ENCODE measurements around the gene FGFR4. TPM values are rescaled to one million over a fixed set of nuclear protein-coding genes. Genes with fewer than 3 reads are reported as not detected.

FGFR4 gene
- total and polyA plus RNA-seq, 2 of the 8 experiments (the other 6 are each of a cell fraction or from before 2014, with no cell fraction given) = 61.4 to 88.4 TPM

GRCh38 chr5:177142098-177142611, 55.4 kb downstream of the FGFR4 start (continued):
- no peak for TF ChIP-seq KDM4A (IDR thresholded peaks at IDR 0.05; ENCODE audit: low read depth, low read length, severe bottlenecking)
- TF ChIP-seq RFX5 (IDR thresholded peaks at IDR 0.05; ENCODE audit: borderline replicate concordance, low read depth, low read length) = no peak
- TF ChIP-seq SUZ12 (IDR thresholded peaks at IDR 0.05; ENCODE audit: low read length) = no peak
- TF ChIP-seq ASH2L (IDR thresholded peaks at IDR 0.05; ENCODE audit: low read length) = no peak
- no peak for TF ChIP-seq CTCF (IDR thresholded peaks at IDR 0.05; ENCODE audit: control extremely low read depth in 1 of 3, insufficient read depth in 1 of 3, low read depth in 1 of 3, low read length in 3 of 3)
- TF ChIP-seq SIN3A (conservative IDR thresholded peaks at IDR 0.05 in 1 of 2, IDR thresholded peaks at IDR 0.05 in 1 of 2; ENCODE audit: low read depth in 1 of 2, low read length in 2 of 2) = no peak
- no peak for TF ChIP-seq CHD1 (IDR thresholded peaks at IDR 0.05; ENCODE audit: low read depth, low read length)
- no peak for TF ChIP-seq POLR2A (IDR thresholded peaks at IDR 0.05; ENCODE audit: control extremely low read depth in 1 of 2, low read depth in 2 of 2, low read length in 2 of 2)
- TF ChIP-seq TBP (IDR thresholded peaks at IDR 0.05; ENCODE audit: low read depth, low read length) = no peak
